HepG2 (cell line): ENCODE measurements around the gene BIRC5. TPM values are rescaled to one million over a fixed set of nuclear protein-coding genes. Genes with fewer than 3 reads are reported as not detected.

Source experiments
- ATAC-seq: fragments of 200-7000 bp; cut with Tn5 transposase; 3 replicates; pipeline ENCODE4 v1.9.1; 2020; ENCODE audit warnings: mild to moderate bottlenecking, moderate library complexity
- BruUV-seq: library from RNA; stranded (reverse); fragments of 400-500 nt; replicated peaks from 2 replicates; lab custom pipeline; 2021; lab: Mats Ljungman, UMichigan
- CTCF ChIA-PET: fragments of 300-600 bp; formaldehyde crosslinking; extraction: SDS; loops from one replicate; lab custom pipeline; 2021; ENCODE audit warnings: low total read pairs, inconsistent platforms, low intra/inter-chr PET ratio; lab: Yijun Ruan, JAX
- POLR2A ChIA-PET: fragments of 350-600 bp; sonication (Branson Sonifier 250); formaldehyde crosslinking; loops from one replicate; lab custom pipeline; 2020; ENCODE audit warnings: antibody characterized with exemption, inconsistent platforms; lab: Yijun Ruan, JAX
- DNase-seq: peaks from one replicate; pipeline ENCODE4 v3.0.0-alpha.2; 2015; ENCODE audit warnings: low spot score
- FAIRE-seq: peaks from 3 replicates; lab custom pipeline; 2011; peaks lifted over from hg19 to GRCh38; lab: Jason Lieb, UNC
- H2AFZ ChIP-seq: one replicate; pipeline ENCODE4 v1.6.1; 2011; ENCODE audit warnings: low read length, inconsistent platforms
- H3K27ac ChIP-seq: fragments of 300-600 bp; 3 replicates; pipeline ENCODE4 v1.8.0; 2011; ENCODE audit warnings: mixed run types, mild to moderate bottlenecking, mixed read lengths, low read length, inconsistent platforms; ENCODE audit not compliant: insufficient read depth; ENCODE audit errors: extremely low read length
- H3K27me3 ChIP-seq, 2 experiments: fragments of 200-600 bp in 1 of 2; 2 replicates in 1 of 2; 3 replicates in 1 of 2; pipeline versions ENCODE4 v1.6.0 to v1.8.0; 2011; ENCODE audit warnings: low read length in 2 of 2, mild to moderate bottlenecking in 2 of 2, moderate library complexity in 2 of 2, inconsistent platforms in 1 of 2; ENCODE audit not compliant: insufficient read depth in 2 of 2, control insufficient read depth in 1 of 2
- H3K36me3 ChIP-seq, 2 experiments: fragments of 200-600 bp in 1 of 2; replicated peaks in 1 of 2; 2 replicates in 1 of 2; 3 replicates in 1 of 2; pipeline versions ENCODE4 v1.5.1 to v1.8.0; 2011; ENCODE audit warnings: low read length in 2 of 2, inconsistent platforms in 1 of 2; ENCODE audit not compliant: insufficient read depth in 2 of 2, control insufficient read depth in 1 of 2
- H3K4me1 ChIP-seq: 2 replicates; pipeline ENCODE4 v1.5.1; 2012; ENCODE audit warnings: low read length, inconsistent platforms; ENCODE audit not compliant: insufficient read depth
- H3K4me2 ChIP-seq: 2 replicates; pipeline ENCODE4 v1.6.0; 2011; ENCODE audit warnings: low read depth, low read length, inconsistent platforms
- H3K4me3 ChIP-seq, 3 experiments: fragments of 200-600 bp in 1 of 3; sonication (generic), shearing (Covaris generic) in 1 of 3; replicated peaks in 1 of 3; 2 replicates each; pipeline ENCODE4 v1.5.1; 2011 to 2016; ENCODE audit warnings: low read length in 3 of 3, inconsistent platforms in 2 of 3, low read depth in 2 of 3, mild to moderate bottlenecking in 2 of 3, control low read depth in 1 of 3, mixed read lengths in 1 of 3; ENCODE audit not compliant: insufficient read depth in 1 of 3
- H3K79me2 ChIP-seq: one replicate; pipeline ENCODE4 v1.6.1; 2011; ENCODE audit warnings: low read length, inconsistent platforms; ENCODE audit not compliant: insufficient read depth
- H3K9ac ChIP-seq: 2 replicates; pipeline ENCODE4 v1.6.0; 2011; ENCODE audit warnings: mild to moderate bottlenecking, low read depth, low read length, inconsistent platforms; ENCODE audit not compliant: insufficient read depth
- H3K9me3 ChIP-seq: 2 replicates; pipeline ENCODE4 v1.5.1; 2012; ENCODE audit warnings: mild to moderate bottlenecking, low read length
- H4K20me1 ChIP-seq: 2 replicates; pipeline ENCODE4 v1.6.0; 2011; ENCODE audit warnings: inconsistent platforms, mild to moderate bottlenecking, low read length, moderate library complexity; ENCODE audit not compliant: insufficient read depth
- BATF2 ChIP-seq: sonication (generic); formaldehyde crosslinking; IDR thresholded peaks from 2 replicates; pipeline ENCODE4 v1.8.0; 2022; ENCODE audit warnings: mild to moderate bottlenecking, missing genetic modification reagents, moderate library complexity
- CENPT ChIP-seq: sonication (generic); formaldehyde crosslinking; IDR thresholded peaks from 2 replicates; pipeline ENCODE4 v1.8.0; 2022; ENCODE audit warnings: low read depth, mild to moderate bottlenecking, moderate library complexity, missing genetic modification reagents
- DZIP1 ChIP-seq: sonication (generic); formaldehyde crosslinking; IDR thresholded peaks from 2 replicates; pipeline ENCODE4 v1.5.0; 2020; ENCODE audit warnings: mild to moderate bottlenecking, missing genetic modification reagents
- TFDP2 ChIP-seq: sonication (generic); formaldehyde crosslinking; IDR thresholded peaks from 2 replicates; pipeline ENCODE4 v1.4.0; 2020; ENCODE audit warnings: missing genetic modification reagents
- ZBTB34 ChIP-seq: sonication (generic); formaldehyde crosslinking; IDR thresholded peaks from 2 replicates; pipeline ENCODE4 v1.8.0; 2022; ENCODE audit warnings: mild to moderate bottlenecking, missing genetic modification reagents
- ZNF414 ChIP-seq: sonication (generic); formaldehyde crosslinking; IDR thresholded peaks from 2 replicates; pipeline ENCODE4 v1.5.0; 2020; ENCODE audit warnings: missing genetic modification reagents
- ZNF431 ChIP-seq: sonication (generic); formaldehyde crosslinking; IDR thresholded peaks from 2 replicates; pipeline ENCODE4 v1.9.0; 2022; ENCODE audit warnings: missing genetic modification reagents, low read depth, mild to moderate bottlenecking, borderline replicate concordance
- ZNF629 ChIP-seq: sonication (generic); formaldehyde crosslinking; conservative IDR thresholded peaks from 2 replicates; pipeline ENCODE4 v1.5.0; 2020; ENCODE audit warnings: missing genetic modification reagents
- ZNF724P ChIP-seq: sonication (generic); formaldehyde crosslinking; IDR thresholded peaks from 2 replicates; pipeline ENCODE4 v1.8.0; 2022; ENCODE audit warnings: missing genetic modification reagents, borderline replicate concordance
- ZNF776 ChIP-seq: sonication (generic); formaldehyde crosslinking; IDR thresholded peaks from 2 replicates; pipeline ENCODE4 v1.4.0; 2020; ENCODE audit warnings: mild to moderate bottlenecking, missing genetic modification reagents
- WGBS: methylation state at CpG from one replicate; pipeline ENCODE4 v1.1.6; 2017; ENCODE audit warnings: low lambda C conversion rate; 5-methylcytosine and 5-hydroxymethylcytosine counted together
- in situ Hi-C: cut with HindIII; loops from 2 replicates; pipeline ENCODE4 v1.10.0; 2017; ENCODE audit warnings: low pct_unique_long_range_greater_than_20kb; ENCODE audit not compliant: extremely low pct_ligation_motif_present
- intact Hi-C: fragments of 100-400 bp; cut with micrococcal nuclease; formaldehyde crosslinking; loops from one replicate; pipeline ENCODE4 v1.10.0; 2022; ENCODE audit not compliant: unreplicated experiment
- polyA plus RNA-seq, 8 experiments: library from polyadenylated mRNA; depleted of rRNA in 3 of 8; stranded (reverse) in 7 of 8; unstranded in 1 of 8; fragments of >200 nt; fragmentation: Illumina TruSeq in 4 of 8; extraction: Trizol in 4 of 8; gene quantifications; 2 replicates each; pipeline versions ENCODE4 v1.2.1 to v1.2.3, GENCODE V29; 2011 to 2016; ENCODE audit warnings: low read depth in 4 of 8, missing spikeins in 1 of 8, mixed read lengths in 1 of 8; ENCODE audit not compliant: insufficient read depth in 1 of 8
- total RNA-seq, 5 experiments: library from RNA; depleted of rRNA; stranded (reverse); fragments of >200 nt; fragmentation: Illumina TruSeq; extraction: Trizol; gene quantifications; 2 replicates each; pipeline ENCODE4 v1.2.3, GENCODE V29; 2016; ENCODE audit warnings: low read depth in 1 of 5

The BIRC5 gene
- total and polyA plus RNA-seq, 2 of the 13 experiments (the other 11 are each of a cell fraction or from before 2014, with no cell fraction given): 30.3 to 135 TPM

- TF ChIP-seq TFDP2 (CRISPR knock-in tag) (no peak), BATF2 (CRISPR knock-in tag) (0 out of 2 replicates have a peak, but pooled peaks have one; percentile 4)
- TF ChIP-seq, all 625 proteins: peak for 8
These were observed 35.2 kb downstream of the BIRC5 start (continued) for GRCh38 chr17:78249074-78249817.

GRCh38 chr17:78249818-78250806 lies 36.1 kb downstream of the BIRC5 start:
- Histone ChIP-seq H3K36me3 (no peaks in the 10 kb centered on the region), H3K4me1 (peaks cover 61% of the 10 kb centered on the region), H3K27me3 (peaks cover 0 to 7% of the 10 kb centered on the region in 2 experiments; a peak in 3 of 5 replicates), H3K4me2 (peak overlapping the region; percentile 30), H3K4me3 (peak overlapping the region in 1 of 3 experiments; percentile 3; a peak in 1 of 6 replicates), H3K9me3 (no peaks in the 10 kb centered on the region), H2AFZ (no peak overlapping the region), H4K20me1 (no peaks in the 10 kb centered on the region), H3K27ac (no peak overlapping the region), H3K79me2 (no peaks in the 10 kb centered on the region), H3K9ac (no peak overlapping the region)
- DNase-seq: no peak
- WGBS: 20% methylated on average over 13 of the region's 20 CpGs
- no peak for FAIRE-seq
- intact Hi-C loops (loop anchor here (5.0 to 10.0 kb wide), 3 partner anchors 65 to 1015 kb away; no protein-coding TSS in a partner anchor), in situ Hi-C loops (no loop called here)
- ChIA-PET POLR2A (interaction anchor here (1.0 to 2.7 kb wide), 3 partner anchors 8 to 134 kb away, joined by 3 to 16 read pairs (median 5); no protein-coding TSS in a partner anchor), CTCF (interaction anchor here (0.8 to 2.0 kb wide), 7 partner anchors 12 to 231 kb away, joined by 3 to 13 read pairs (median 7); no protein-coding TSS in a partner anchor)
- no TSS peak for BruUV-seq
- ATAC-seq: no peak
- TF ChIP-seq ZNF414 (CRISPR knock-in tag) (no peak), ZNF629 (CRISPR knock-in tag) (peak; percentile 87), DZIP1 (CRISPR knock-in tag) (0 out of 2 replicates have a peak, but pooled peaks have one; percentile 58), ZBTB34 (CRISPR knock-in tag) (no peak), ZNF776 (CRISPR knock-in tag) (peak; percentile 3; the same call in 1 of the 2 replicates), CENPT (CRISPR knock-in tag) (no peak), ZNF431 (peak; percentile 29; the same call in 1 of the 2 replicates), ZNF724P (CRISPR knock-in tag) (0 out of 2 replicates have a peak, but pooled peaks have one; percentile 2)
